Dermis blood vessel endothelial cell (primary cell): ENCODE data around the gene IFI35. TPM values are rescaled to one million over a fixed set of nuclear protein-coding genes. Genes with fewer than 3 reads are reported as not detected.

Source experiments
- total RNA-seq: library from RNA; depleted of rRNA; stranded (reverse); fragments of >200 nt; gene quantifications from 2 replicates; pipeline ENCODE4 v1.2.3, GENCODE V29; 2014

The IFI35 gene
- total RNA-seq, 1 donor from 2014 or later: 19.4 TPM

Other genes with a start within 250 kb of the IFI35 start
- 9.7 and 13.1 TPM in 2 replicates for gene RAMP2, start 245.6 kb upstream of the IFI35 start, total RNA-seq
- 46.5 and 53.4 TPM in 2 replicates for gene VPS25, start 233.3 kb upstream of the IFI35 start, total RNA-seq
- 3.4 TPM in 2 replicates for gene WNK4, start 226.2 kb upstream of the IFI35 start, total RNA-seq
- gene COA3, start 208.1 kb upstream of the IFI35 start, total RNA-seq: 52.5 and 75.7 TPM in 2 replicates
- 0.34 TPM in 1 of 2 replicates, not detected in the other for gene CNTD1, start 207.9 kb upstream of the IFI35 start, total RNA-seq
- 133 and 168 TPM in 2 replicates for gene BECN1, start 182.5 kb upstream of the IFI35 start, total RNA-seq
- 77.6 and 128 TPM in 2 replicates for gene PSME3, start 173.4 kb upstream of the IFI35 start, total RNA-seq
- gene AOC2, start 162.2 kb upstream of the IFI35 start, total RNA-seq: 0.42 and 0.85 TPM in 2 replicates
- gene AOC3, start 155.6 kb upstream of the IFI35 start, total RNA-seq: 0.17 and 0.51 TPM in 2 replicates
- gene G6PC1, start 106.0 kb upstream of the IFI35 start, total RNA-seq: not detected in 2 replicates
- gene AARSD1, start 42.3 kb upstream of the IFI35 start, total RNA-seq: 16.5 and 20.3 TPM in 2 replicates
- 0.14 TPM in 1 of 2 replicates, not detected in the other for gene PTGES3L, start 26.7 kb upstream of the IFI35 start, total RNA-seq
- 10.1 and 14.1 TPM in 2 replicates for gene RUNDC1, start 26.2 kb upstream of the IFI35 start, total RNA-seq
- 842 and 1,058 TPM in 2 replicates for gene RPL27, start 8.4 kb upstream of the IFI35 start, total RNA-seq
- gene VAT1, start 15.6 kb downstream of the IFI35 start, total RNA-seq: 195 and 261 TPM in 2 replicates
- 0.14 and 0.17 TPM in 2 replicates for gene RND2, start 18.4 kb downstream of the IFI35 start, total RNA-seq
- 10.7 and 29.5 TPM in 2 replicates for gene BRCA1, start 118.6 kb downstream of the IFI35 start, total RNA-seq
- 123 and 137 TPM in 2 replicates for gene NBR1, start 164.4 kb downstream of the IFI35 start, total RNA-seq
- gene TMEM106A, start 205.1 kb downstream of the IFI35 start, total RNA-seq: 2.4 and 2.5 TPM in 2 replicates
- 0.14 TPM in 1 of 2 replicates, not detected in the other for gene CCDC200, start 221.8 kb downstream of the IFI35 start, total RNA-seq
- gene RNU2-1, start 227.2 kb downstream of the IFI35 start, total RNA-seq: not detected in 2 replicates